Measurements from ENCODE around the gene INPP4A.

The INPP4A gene

GRCh38 chr2:98605076-98605475, 160.4 kb downstream of the INPP4A start:
- H3K36me3 Mint-ChIP-seq (ENCODE audit: low read depth), result peaks cover 28% of the 10 kb centered on the region
- no peaks in the 10 kb centered on the region for H3K9me3 Mint-ChIP-seq
- TF ChIP-seq, protein P1, sequence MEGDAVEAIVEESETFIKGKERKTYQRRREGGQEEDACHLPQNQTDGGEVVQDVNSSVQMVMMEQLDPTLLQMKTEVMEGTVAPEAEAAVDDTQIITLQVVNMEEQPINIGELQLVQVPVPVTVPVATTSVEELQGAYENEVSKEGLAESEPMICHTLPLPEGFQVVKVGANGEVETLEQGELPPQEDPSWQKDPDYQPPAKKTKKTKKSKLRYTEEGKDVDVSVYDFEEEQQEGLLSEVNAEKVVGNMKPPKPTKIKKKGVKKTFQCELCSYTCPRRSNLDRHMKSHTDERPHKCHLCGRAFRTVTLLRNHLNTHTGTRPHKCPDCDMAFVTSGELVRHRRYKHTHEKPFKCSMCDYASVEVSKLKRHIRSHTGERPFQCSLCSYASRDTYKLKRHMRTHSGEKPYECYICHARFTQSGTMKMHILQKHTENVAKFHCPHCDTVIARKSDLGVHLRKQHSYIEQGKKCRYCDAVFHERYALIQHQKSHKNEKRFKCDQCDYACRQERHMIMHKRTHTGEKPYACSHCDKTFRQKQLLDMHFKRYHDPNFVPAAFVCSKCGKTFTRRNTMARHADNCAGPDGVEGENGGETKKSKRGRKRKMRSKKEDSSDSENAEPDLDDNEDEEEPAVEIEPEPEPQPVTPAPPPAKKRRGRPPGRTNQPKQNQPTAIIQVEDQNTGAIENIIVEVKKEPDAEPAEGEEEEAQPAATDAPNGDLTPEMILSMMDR (IDR thresholded peaks at IDR 0.05; ENCODE audit: unreplicated experiment in 3 of 3), result no peak
- H3K27me3 Mint-ChIP-seq (ENCODE audit: low read depth), result no peaks in the 10 kb centered on the region
- H3K27ac Mint-ChIP-seq, result peak overlapping the region in 1 of 3 experiments; percentile 35
- H3K4me1 Mint-ChIP-seq, result peaks cover 40% of the 10 kb centered on the region
- H3K4me3 Mint-ChIP-seq, result peak overlapping the region; percentile 1 to 95 (median 54)

- TF ChIP-seq, protein P1 (IDR thresholded peaks at IDR 0.05; ENCODE audit: unreplicated experiment in 3 of 3), result no peak
- Mint-ChIP-seq H3K9me3 (no peaks in the 10 kb centered on the region), H3K27ac (peak overlapping the region in 1 of 3 experiments; percentile 35), H3K4me1 (peaks cover 54% of the 10 kb centered on the region), H3K27me3 (ENCODE audit: low read depth) (no peaks in the 10 kb centered on the region), H3K4me3 (peak overlapping the region; percentile 85 to 95 (median 89)), H3K36me3 (ENCODE audit: low read depth) (peaks cover 29% of the 10 kb centered on the region)
Measured at GRCh38 chr2:98606431-98606830, 161.8 kb downstream of the INPP4A start.

DNA sequence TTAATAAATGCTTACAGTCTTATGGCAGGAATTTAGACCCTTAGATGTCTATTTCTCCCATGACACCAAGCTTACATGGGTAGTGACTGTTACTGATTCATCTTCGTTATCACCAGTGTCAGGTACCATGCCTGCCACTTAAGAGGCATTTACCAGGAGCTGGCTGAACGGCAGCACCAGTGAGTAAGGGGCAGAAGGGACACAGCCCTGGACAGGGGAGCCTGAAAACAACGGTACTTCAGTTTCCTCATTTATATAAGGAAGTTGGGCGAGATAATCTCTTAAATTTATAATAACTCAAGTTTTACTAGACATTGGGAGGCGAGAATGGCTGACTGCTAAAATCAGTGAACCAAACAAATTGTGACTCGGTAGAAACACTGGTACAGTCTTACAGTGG, 162.4 kb downstream of the INPP4A start:
- no peaks in the 10 kb centered on the region for H3K9me3 Mint-ChIP-seq
- peak overlapping the region; percentile 69 to 94 (median 90) for H3K27ac Mint-ChIP-seq
- TF ChIP-seq, protein P1 (IDR thresholded peaks at IDR 0.05; ENCODE audit: unreplicated experiment in 3 of 3), result no peak
- peaks cover 24% of the 10 kb centered on the region for H3K36me3 Mint-ChIP-seq (ENCODE audit: low read depth)
- no peaks in the 10 kb centered on the region for H3K27me3 Mint-ChIP-seq (ENCODE audit: low read depth)
- peak overlapping the region; percentile 85 to 95 (median 89) for H3K4me3 Mint-ChIP-seq
- H3K4me1 Mint-ChIP-seq, result peaks cover 55% of the 10 kb centered on the region

DNA sequence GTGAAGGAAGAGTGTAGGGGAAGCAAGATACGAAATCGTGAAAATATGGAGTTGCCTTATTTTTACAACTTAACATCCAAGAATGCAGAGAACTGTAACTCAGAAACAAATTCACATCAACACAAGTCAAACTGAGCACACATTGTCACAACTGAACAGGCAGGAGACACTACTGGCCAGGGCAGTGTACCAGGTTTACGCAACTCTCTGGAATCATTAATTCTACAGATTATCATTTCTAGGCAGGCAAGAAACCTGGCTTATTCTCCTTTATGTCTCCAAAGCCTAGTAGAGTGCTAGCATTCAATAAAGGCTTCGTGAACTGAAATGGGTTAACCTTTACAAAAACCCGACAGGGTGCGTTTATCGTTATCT, 163.1 kb downstream of the INPP4A start:
- Mint-ChIP-seq H3K4me1 (peaks cover 55% of the 10 kb centered on the region), H3K4me3 (peak overlapping the region; percentile 85 to 95 (median 89)), H3K27me3 (ENCODE audit: low read depth) (no peaks in the 10 kb centered on the region), H3K27ac (peak overlapping the region; percentile 90 to 94 (median 93)), H3K9me3 (no peaks in the 10 kb centered on the region), H3K36me3 (ENCODE audit: low read depth) (peaks cover 21% of the 10 kb centered on the region)
- TF ChIP-seq, protein P1 (IDR thresholded peaks at IDR 0.05; ENCODE audit: unreplicated experiment in 3 of 3), result no peak

DNA sequence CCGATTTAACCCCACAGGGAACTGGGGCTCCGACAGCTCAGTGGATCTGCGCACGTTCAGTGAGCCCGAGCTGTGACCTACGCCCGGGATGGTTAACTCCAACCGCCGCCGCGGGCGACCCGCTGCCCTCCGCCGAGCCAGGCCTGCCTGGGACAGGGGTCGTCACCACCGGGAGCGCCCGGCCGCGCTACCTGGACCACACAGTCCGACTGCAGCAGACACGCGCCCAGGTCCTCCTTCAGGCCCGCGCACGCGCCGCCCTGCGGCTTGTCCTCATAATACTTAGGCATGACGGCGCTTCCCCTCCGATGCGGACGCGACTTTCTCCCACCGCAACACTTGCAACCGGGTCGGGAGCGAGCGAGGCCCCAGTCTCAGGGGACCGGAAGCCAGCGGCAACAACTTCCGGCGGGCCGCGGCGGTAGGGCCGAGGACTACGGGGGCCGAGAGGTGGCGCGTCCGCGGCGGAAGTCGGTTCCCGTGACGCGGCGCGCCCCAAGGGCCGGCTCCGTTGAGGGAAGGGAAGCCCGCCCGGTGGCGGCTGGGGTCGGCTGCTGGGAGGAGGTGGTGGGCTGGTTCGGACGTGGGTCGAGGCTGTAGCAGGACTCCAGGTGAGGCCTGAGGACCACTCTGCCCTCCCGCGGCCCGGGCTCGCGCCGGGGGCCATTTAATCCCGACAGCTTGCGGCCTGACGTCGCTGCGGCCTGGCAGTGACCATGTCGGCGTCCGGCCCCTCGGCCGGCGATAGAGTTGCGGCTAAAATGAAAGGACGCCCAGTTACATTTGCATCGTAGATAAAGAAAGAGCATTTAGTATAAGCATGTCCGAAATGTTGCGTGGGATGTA, 163.7 kb downstream of the INPP4A start, which contains the start of the genes COA5 and UNC50:
TSS of gene COA5 (minus strand) at position 397 of the 846 bp plus-strand sequence. CDS start at position 290, 107 bp downstream.
TSS of gene UNC50 (plus strand) at position 474 of the 846 bp plus-strand sequence. CDS start 1,171 bp downstream, outside the sequence.
- peak within 1 kb of the TSS; percentile 90 to 94 (median 93) for H3K27ac Mint-ChIP-seq
- no peaks in the 10 kb centered on the region for H3K27me3 Mint-ChIP-seq (ENCODE audit: low read depth)
- H3K4me3 Mint-ChIP-seq, result peak within 1 kb of the TSS; percentile 85 to 95 (median 89)
- peaks cover 25% of the 10 kb centered on the region for H3K36me3 Mint-ChIP-seq (ENCODE audit: low read depth)
- TF ChIP-seq, protein P1 (IDR thresholded peaks at IDR 0.05; ENCODE audit: unreplicated experiment in 3 of 3), result no peak
- peaks cover 55% of the 10 kb centered on the region for H3K4me1 Mint-ChIP-seq
- H3K9me3 Mint-ChIP-seq, result no peaks in the 10 kb centered on the region

All from nephron (organoid).